Measurements from ENCODE around the gene GRIN3B.
A peak's percentile ranks its signal among the peaks of the same experiment; 100 is the strongest.

Gene GRIN3B

DNA sequence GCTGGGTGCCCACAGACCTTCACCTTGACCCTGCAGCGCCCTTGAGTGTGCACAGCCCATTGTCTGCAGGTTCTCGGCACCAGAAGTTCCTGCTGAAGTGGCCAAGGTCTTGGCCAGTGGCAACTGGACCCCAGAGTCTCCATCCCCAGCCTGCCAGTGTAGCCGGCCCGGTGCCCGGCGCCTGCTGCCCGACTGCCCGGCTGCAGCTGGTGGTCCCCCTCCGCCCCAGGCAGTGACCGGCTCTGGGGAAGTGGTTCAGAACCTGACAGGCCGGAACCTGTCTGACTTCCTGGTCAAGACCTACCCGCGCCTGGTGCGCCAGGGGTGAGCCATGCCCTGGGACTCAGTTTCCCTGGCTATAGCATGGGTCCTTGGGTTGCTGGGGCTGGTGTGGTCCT is 54.8 kb downstream of the GRIN3B start:
- Histone ChIP-seq H3K27me3 (no peaks in the 10 kb centered on the region), H3K9ac (no peak overlapping the region)

GRCh38 chr19:1055886-1056620 is 55.8 kb downstream of the GRIN3B start:
- H3K27ac ChIP-seq = no peak overlapping the region
- no peak overlapping the region for H3K4me2 ChIP-seq
- no peaks in the 10 kb centered on the region for H3K9me3 ChIP-seq (replicated peaks in 1 of 11)
- no peak overlapping the region for H3K9ac ChIP-seq
- no peaks in the 10 kb centered on the region for H3K27me3 ChIP-seq
- H4K20me1 ChIP-seq = peaks cover 0 to 15% (median 0%) of the 10 kb centered on the region in 11 experiments; a peak in 4 of 22 replicates
- H3K4me1 ChIP-seq = peaks cover 14 to 34% (median 23%) of the 10 kb centered on the region in 10 experiments
- H3K4me3 ChIP-seq = no peak overlapping the region
- peaks cover 0 to 52% (median 0%) of the 10 kb centered on the region in 11 experiments; a peak in 5 of 22 replicates for H3K36me3 ChIP-seq
- TF ChIP-seq Cebpa-rat (IDR thresholded peaks at IDR 0.05) = no peak

More for the DNA sequence above, 54.8 kb downstream of the GRIN3B start:
- Histone ChIP-seq H4K20me1 (peaks cover 0 to 15% (median 0%) of the 10 kb centered on the region in 11 experiments; a peak in 4 of 22 replicates), H3K4me2 (no peak overlapping the region), H3K4me1 (peaks cover 14 to 34% (median 23%) of the 10 kb centered on the region in 10 experiments), H3K36me3 (peaks cover 0 to 56% (median 0%) of the 10 kb centered on the region in 11 experiments; a peak in 5 of 22 replicates), H3K27ac (no peak overlapping the region), H3K4me3 (no peak overlapping the region), H3K9me3 (replicated peaks in 1 of 11) (no peaks in the 10 kb centered on the region)
- no peak for TF ChIP-seq Cebpa-rat (IDR thresholded peaks at IDR 0.05)

DNA sequence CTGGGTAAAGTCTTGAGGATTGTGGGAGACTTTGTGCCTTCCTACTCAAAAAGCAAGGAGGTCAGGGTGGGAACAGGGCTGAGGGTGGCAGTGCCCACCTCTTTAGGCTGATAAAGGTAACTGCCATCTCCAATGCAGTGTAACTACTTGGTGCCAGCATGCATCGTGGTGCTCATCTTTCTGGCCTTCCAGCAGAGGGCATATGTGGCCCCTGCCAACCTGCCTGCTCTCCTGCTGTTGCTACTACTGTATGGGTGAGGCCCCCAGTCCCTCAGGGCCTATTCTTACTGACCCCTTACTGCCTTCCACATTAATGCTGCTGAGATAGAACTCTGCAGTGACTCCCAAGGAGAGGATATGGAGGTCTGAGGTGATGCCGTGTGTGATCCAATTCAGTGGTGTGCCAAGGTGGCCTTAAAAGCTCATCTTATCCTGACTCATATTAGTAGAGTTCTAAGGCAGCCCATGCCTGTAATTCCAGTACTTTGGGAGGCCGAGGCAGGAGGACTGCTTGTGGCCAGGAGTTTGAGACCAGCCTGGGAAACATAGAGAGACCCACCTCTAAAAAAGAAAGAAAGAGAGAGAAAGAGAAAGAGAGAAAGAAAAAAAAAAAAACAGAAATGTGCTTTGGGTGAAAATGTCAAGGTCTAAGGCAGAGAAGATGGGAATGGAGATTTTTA is 57.1 kb downstream of the GRIN3B start:
- TF ChIP-seq Cebpa-rat (IDR thresholded peaks at IDR 0.05) = no peak
- Histone ChIP-seq H3K4me1 (peaks cover 14 to 39% (median 23%) of the 10 kb centered on the region in 10 experiments), H3K27ac (peak overlapping the region in 2 of 11 experiments; percentile 0 to 13; a peak in 2 of 22 replicates)

DNA sequence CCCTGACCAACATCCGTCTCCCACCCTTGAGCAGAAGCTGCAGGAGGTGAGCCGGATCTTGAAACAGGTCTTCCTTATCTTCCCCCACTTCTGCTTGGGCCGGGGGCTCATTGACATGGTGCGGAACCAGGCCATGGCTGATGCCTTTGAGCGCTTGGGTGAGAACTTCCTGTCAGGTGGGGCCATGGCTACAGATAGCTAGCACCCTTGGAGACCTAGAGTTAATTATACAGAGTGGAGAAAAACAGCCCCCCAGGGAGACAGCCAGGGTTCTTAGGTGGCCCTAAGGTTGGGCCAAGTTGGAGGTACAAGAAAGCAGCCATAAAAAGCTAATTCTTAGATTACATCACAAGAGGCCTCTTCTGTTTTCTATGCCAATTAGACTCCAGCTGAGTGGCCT is 57.9 kb downstream of the GRIN3B start:
- Histone ChIP-seq H3K4me1 (peaks cover 14 to 34% (median 23%) of the 10 kb centered on the region in 10 experiments), H3K36me3 (peaks cover 0 to 45% (median 0%) of the 10 kb centered on the region in 11 experiments; a peak in 5 of 22 replicates), H3K4me3 (no peak overlapping the region), H3K27me3 (no peaks in the 10 kb centered on the region), H3K9ac (peak overlapping the region in 1 of 11 experiments; percentile 30; a peak in 2 of 22 replicates), H3K4me2 (peak overlapping the region; percentile 0 to 73 (median 62); a peak in 19 of 22 replicates), H4K20me1 (peaks cover 0 to 13% (median 0%) of the 10 kb centered on the region in 11 experiments; a peak in 4 of 22 replicates), H3K27ac (peak overlapping the region in 3 of 11 experiments; percentile 0 to 32 (median 13); a peak in 2 of 22 replicates), H3K9me3 (replicated peaks in 1 of 11) (0 out of 22 replicates have a peak, but pooled peaks cover 0 to 2% (median 0%) of the 10 kb centered on the region in 11 experiments)
- TF ChIP-seq Cebpa-rat (IDR thresholded peaks at IDR 0.05) = no peak

More for the DNA sequence above, 57.1 kb downstream of the GRIN3B start:
- no peak overlapping the region for H3K4me3 ChIP-seq
- peak overlapping the region in 2 of 11 experiments; percentile 21 to 30; a peak in 2 of 22 replicates for H3K9ac ChIP-seq
- peak overlapping the region; percentile 0 to 73 (median 62); a peak in 18 of 22 replicates for H3K4me2 ChIP-seq
- peaks cover 0 to 45% (median 0%) of the 10 kb centered on the region in 11 experiments; a peak in 5 of 22 replicates for H3K36me3 ChIP-seq
- H3K9me3 ChIP-seq (replicated peaks in 1 of 11) = no peaks in the 10 kb centered on the region
- H3K27me3 ChIP-seq = no peaks in the 10 kb centered on the region
- H4K20me1 ChIP-seq = peaks cover 0 to 15% (median 0%) of the 10 kb centered on the region in 11 experiments; a peak in 4 of 22 replicates

Measured in BLaER1 treated with 17β-estradiol and CSF1 and Interleukin-3, amounts not matched to agents 10 nM and 100 nM (cell line).